ENCODE data around the gene SPG7.

Gene SPG7

DNA sequence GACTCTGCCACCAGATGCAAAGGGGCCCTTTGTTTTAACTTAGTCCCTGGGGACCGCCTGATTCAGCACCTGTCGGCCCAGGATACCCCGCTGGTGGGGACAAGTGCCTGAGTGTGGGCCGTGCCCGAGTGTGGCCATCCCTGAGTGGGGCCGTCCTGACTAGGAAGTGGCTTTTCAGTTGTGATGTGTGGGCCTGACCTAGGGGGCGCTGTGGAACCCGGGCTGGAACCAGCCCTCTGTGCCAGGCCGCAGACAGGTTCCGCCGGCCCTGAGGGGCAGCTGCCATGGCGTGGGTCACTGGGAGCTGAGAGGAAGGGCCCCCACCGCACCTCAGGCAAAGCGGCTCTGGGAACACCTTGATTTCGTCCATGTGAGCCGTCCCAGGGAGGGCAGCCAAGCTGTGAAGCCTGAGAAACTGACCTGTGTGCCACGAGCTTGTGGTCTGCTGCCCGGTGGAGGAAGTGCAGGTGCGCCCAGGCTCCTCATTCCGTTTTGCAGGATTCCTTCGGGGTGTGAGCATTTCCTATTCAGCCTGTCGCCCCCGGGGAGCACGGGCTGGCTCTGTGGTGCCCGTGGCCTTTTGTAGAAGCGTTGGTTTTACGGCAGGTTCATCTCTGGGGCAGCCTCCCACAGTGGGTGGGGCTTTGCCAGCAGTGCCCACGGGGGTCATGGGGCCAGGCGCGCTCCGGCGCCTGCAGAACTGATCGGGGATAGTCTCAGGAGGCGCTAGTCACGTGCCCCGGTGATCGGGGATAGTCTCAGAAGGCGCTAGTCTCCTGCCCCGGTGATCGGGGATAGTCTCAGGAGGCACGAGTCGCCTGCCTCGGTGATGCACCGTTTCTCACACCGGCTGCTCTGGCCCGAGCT lies 57.5 kb downstream of the SPG7 start:
- Histone ChIP-seq H4K91ac (ENCODE audit: low read depth, low read length, poor library complexity) (no peak overlapping the region), H3K9me3 (replicated peaks in 1 of 2; ENCODE audit: control insufficient read depth in 2 of 2, insufficient read depth in 1 of 2, low read depth in 1 of 2, low read length in 2 of 2) (no peaks in the 10 kb centered on the region), H3K36me3 (replicated peaks in 1 of 2; ENCODE audit: control insufficient read depth in 2 of 2, insufficient read depth in 2 of 2, low read length in 2 of 2) (peaks cover 35 to 45% of the 10 kb centered on the region in 2 donors), H3K18ac (ENCODE audit: low read length) (peak overlapping the region; percentile 88), H3K4me1 (ENCODE audit: control insufficient read depth in 2 of 2, insufficient read depth in 1 of 2, low read depth in 1 of 2, low read length in 2 of 2) (peaks cover 19 to 23% of the 10 kb centered on the region in 2 donors), H3K27me3 (ENCODE audit: control insufficient read depth in 3 of 3, insufficient read depth in 3 of 3, low read depth in 1 of 3, low read length in 3 of 3) (no peaks in the 10 kb centered on the region), H2BK15ac (ENCODE audit: low read length) (no peak overlapping the region), H2BK5ac (ENCODE audit: low read length) (peak overlapping the region; percentile 30), H2BK12ac (ENCODE audit: low read length) (no peak overlapping the region), H3K14ac (ENCODE audit: low read length) (peak overlapping the region; percentile 25), H3K4me3 (ENCODE audit: low read length in 2 of 2) (peak overlapping the region in 1 of 2 donors; percentile 49), H3K4ac (ENCODE audit: low read length) (no peak overlapping the region), H3K23ac (ENCODE audit: low read depth, low read length, poor library complexity) (peak overlapping the region; percentile 50), H2AK5ac (ENCODE audit: low read depth, low read length) (peak overlapping the region; percentile 47), H3K27ac (replicated peaks; ENCODE audit: low read length) (peak overlapping the region; percentile 1), H2AFZ (ENCODE audit: low read length) (no peak overlapping the region), H3K9ac (ENCODE audit: low read depth, low read length, poor library complexity) (peak overlapping the region; percentile 80), H4K8ac (ENCODE audit: low read depth, low read length) (no peak overlapping the region), H3K4me2 (ENCODE audit: insufficient read depth, low read length, poor library complexity, severe bottlenecking) (peak overlapping the region; percentile 74), H3K79me1 (ENCODE audit: low read depth, low read length) (peaks cover 6% of the 10 kb centered on the region), H2BK120ac (ENCODE audit: low read depth, low read length) (no peak overlapping the region)
- WGBS, 2 donors (ENCODE audit: extremely low coverage in 2 of 2, insufficient read length in 2 of 2, insufficient replicate concordance in 1 of 2) = no CpG with 5 or more reads among the region's 46 CpGs
- no peak for DNase-seq (ENCODE audit: low spot score)

DNA sequence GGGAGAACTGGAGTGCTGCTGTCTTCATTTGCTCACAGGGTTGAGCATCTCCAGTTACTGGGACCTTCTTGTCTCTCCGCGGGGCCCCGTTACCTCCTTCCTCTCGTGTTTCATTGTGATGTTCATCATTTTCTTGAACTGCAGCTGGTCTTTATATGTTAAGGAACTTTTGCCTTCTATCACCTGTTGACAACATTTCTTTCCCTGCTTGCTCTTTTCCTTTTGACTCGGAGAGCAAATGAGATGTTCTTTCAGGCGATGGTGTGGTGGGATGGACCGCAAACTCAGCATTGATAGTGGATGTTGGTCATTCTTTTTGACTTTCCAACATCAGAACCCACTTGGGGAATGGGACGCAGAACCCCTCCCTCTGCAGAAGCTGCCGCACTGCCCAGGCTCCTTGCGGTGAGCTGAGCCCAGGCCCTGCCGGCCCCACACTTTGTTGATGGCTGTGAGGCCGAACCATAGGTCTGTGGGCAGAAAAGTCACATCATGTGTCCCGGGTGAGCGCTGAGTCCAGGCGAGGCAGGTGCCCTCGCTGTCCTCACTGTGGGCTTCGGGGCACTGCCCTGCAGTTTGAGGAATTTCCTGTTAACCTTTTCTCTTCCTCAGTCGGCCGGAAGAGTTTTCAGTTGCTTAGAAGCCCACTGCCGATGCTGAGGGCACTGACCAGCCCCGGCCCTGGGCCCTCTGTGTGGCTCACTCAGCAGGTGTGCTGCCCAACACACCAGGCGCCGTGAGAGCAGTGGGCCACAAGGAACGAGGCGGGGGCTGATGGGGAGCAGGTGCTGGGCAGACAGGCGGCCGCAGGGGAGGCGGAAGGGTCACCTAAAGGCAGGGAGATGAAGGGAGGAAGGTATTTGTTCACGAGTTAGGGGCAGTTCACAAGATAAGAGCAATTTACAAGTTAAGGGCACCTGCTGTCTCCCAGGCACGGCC lies 59.7 kb downstream of the SPG7 start:
- H2AK5ac ChIP-seq (ENCODE audit: low read depth, low read length) = peak overlapping the region; percentile 1
- no peak overlapping the region for H4K91ac ChIP-seq (ENCODE audit: low read depth, low read length, poor library complexity)
- no peak overlapping the region for H2AFZ ChIP-seq (ENCODE audit: low read length)
- no peak overlapping the region for H2BK120ac ChIP-seq (ENCODE audit: low read depth, low read length)
- no peak overlapping the region for H3K4me3 ChIP-seq (ENCODE audit: low read length in 2 of 2)
- no CpG with 5 or more reads among the region's 30 CpGs for WGBS, 2 donors (ENCODE audit: extremely low coverage in 2 of 2, insufficient read length in 2 of 2, insufficient replicate concordance in 1 of 2)
- no peak overlapping the region for H2BK5ac ChIP-seq (ENCODE audit: low read length)
- H3K9ac ChIP-seq (ENCODE audit: low read depth, low read length, poor library complexity) = peak overlapping the region; percentile 56
- no peaks in the 10 kb centered on the region for H3K27me3 ChIP-seq (ENCODE audit: control insufficient read depth in 3 of 3, insufficient read depth in 3 of 3, low read depth in 1 of 3, low read length in 3 of 3)
- H3K4me1 ChIP-seq (ENCODE audit: control insufficient read depth in 2 of 2, insufficient read depth in 1 of 2, low read depth in 1 of 2, low read length in 2 of 2) = peaks cover 8 to 16% of the 10 kb centered on the region in 2 donors
- no peaks in the 10 kb centered on the region for H3K9me3 ChIP-seq (replicated peaks in 1 of 2; ENCODE audit: control insufficient read depth in 2 of 2, insufficient read depth in 1 of 2, low read depth in 1 of 2, low read length in 2 of 2)
- no peak overlapping the region for H3K4ac ChIP-seq (ENCODE audit: low read length)
- H2BK15ac ChIP-seq (ENCODE audit: low read length) = no peak overlapping the region
- H3K4me2 ChIP-seq (ENCODE audit: insufficient read depth, low read length, poor library complexity, severe bottlenecking) = no peak overlapping the region
- no peak for DNase-seq (ENCODE audit: low spot score)
- no peaks in the 10 kb centered on the region for H3K79me1 ChIP-seq (ENCODE audit: low read depth, low read length)
- no peak overlapping the region for H3K27ac ChIP-seq (replicated peaks; ENCODE audit: low read length)
- peaks cover 19 to 25% of the 10 kb centered on the region in 2 donors for H3K36me3 ChIP-seq (replicated peaks in 1 of 2; ENCODE audit: control insufficient read depth in 2 of 2, insufficient read depth in 2 of 2, low read length in 2 of 2)
- no peak overlapping the region for H2BK12ac ChIP-seq (ENCODE audit: low read length)
- peak overlapping the region; percentile 31 for H3K18ac ChIP-seq (ENCODE audit: low read length)
- H3K23ac ChIP-seq (ENCODE audit: low read depth, low read length, poor library complexity) = peak overlapping the region; percentile 70
- no peak overlapping the region for H4K8ac ChIP-seq (ENCODE audit: low read depth, low read length)
- peak overlapping the region; percentile 15 for H3K14ac ChIP-seq (ENCODE audit: low read length)

DNA sequence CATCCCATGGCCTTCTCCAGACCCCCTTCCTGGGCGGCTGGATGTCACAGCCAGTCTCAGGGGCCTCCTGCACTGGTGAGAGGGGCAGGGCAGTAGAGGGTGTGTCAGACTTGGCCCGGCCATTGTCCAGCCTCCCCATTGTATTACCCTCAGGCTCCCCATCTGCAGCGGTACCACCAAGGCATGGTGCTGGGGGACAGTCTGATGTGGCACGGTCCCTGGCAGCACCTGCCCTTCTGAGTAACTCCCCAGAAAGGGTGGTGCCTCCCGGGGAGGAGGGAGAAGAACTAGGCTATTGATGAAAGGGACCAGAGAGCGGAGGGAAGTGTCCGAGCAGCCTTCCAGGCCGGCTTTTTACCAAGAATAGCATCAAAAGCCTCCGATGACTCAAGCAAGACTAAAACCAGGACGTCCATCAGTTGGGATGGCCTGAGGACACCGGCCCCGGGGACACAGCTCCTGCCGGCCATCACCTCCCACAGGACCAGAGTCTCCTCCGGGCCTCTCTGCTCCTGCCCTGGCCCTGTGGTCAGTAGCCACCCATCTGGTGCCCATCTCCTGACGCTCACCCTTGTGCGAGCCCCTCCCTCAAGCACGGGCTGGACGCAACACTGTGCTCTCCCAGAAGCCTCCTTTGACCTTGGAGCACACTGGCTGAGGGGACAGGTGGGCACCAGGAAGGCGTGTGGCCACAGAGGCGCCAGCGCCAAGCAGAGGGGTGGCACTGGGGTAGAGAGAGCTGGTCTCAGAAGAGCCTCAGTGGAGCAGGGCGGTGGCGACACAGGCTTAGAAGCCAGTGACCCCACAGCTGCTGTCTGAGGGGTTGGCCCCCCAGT lies 61.5 kb downstream of the SPG7 start:
- Histone ChIP-seq H4K8ac (ENCODE audit: low read depth, low read length) (no peak overlapping the region), H2BK120ac (ENCODE audit: low read depth, low read length) (no peak overlapping the region), H2BK12ac (ENCODE audit: low read length) (no peak overlapping the region), H3K27ac (replicated peaks; ENCODE audit: low read length) (no peak overlapping the region), H3K9ac (ENCODE audit: low read depth, low read length, poor library complexity) (peak overlapping the region; percentile 39), H3K18ac (ENCODE audit: low read length) (peak overlapping the region; percentile 18), H3K4me2 (ENCODE audit: insufficient read depth, low read length, poor library complexity, severe bottlenecking) (no peak overlapping the region), H2BK15ac (ENCODE audit: low read length) (peak overlapping the region; percentile 85), H2AFZ (ENCODE audit: low read length) (no peak overlapping the region), H3K27me3 (ENCODE audit: control insufficient read depth in 3 of 3, insufficient read depth in 3 of 3, low read depth in 1 of 3, low read length in 3 of 3) (peaks cover under 1 to 8% (median under 1%) of the 10 kb centered on the region in 3 experiments), H3K9me3 (replicated peaks in 1 of 2; ENCODE audit: control insufficient read depth in 2 of 2, insufficient read depth in 1 of 2, low read depth in 1 of 2, low read length in 2 of 2) (no peaks in the 10 kb centered on the region), H3K79me1 (ENCODE audit: low read depth, low read length) (no peaks in the 10 kb centered on the region), H2BK5ac (ENCODE audit: low read length) (no peak overlapping the region), H2AK5ac (ENCODE audit: low read depth, low read length) (peak overlapping the region; percentile 72), H4K91ac (ENCODE audit: low read depth, low read length, poor library complexity) (no peak overlapping the region), H3K4me3 (ENCODE audit: low read length in 2 of 2) (no peak overlapping the region), H3K14ac (ENCODE audit: low read length) (no peak overlapping the region), H3K23ac (ENCODE audit: low read depth, low read length, poor library complexity) (no peak overlapping the region), H3K4ac (ENCODE audit: low read length) (no peak overlapping the region), H3K4me1 (ENCODE audit: control insufficient read depth in 2 of 2, insufficient read depth in 1 of 2, low read depth in 1 of 2, low read length in 2 of 2) (peaks cover 4 to 15% of the 10 kb centered on the region in 2 donors), H3K36me3 (replicated peaks in 1 of 2; ENCODE audit: control insufficient read depth in 2 of 2, insufficient read depth in 2 of 2, low read length in 2 of 2) (peaks cover 3 to 7% of the 10 kb centered on the region in 2 donors)
- DNase-seq (ENCODE audit: low spot score) = no peak
- WGBS, 2 donors (ENCODE audit: extremely low coverage in 2 of 2, insufficient read length in 2 of 2, insufficient replicate concordance in 1 of 2) = no CpG with 5 or more reads among the region's 23 CpGs
